Progenitor cell of endocrine pancreas (in vitro differentiated cells): ENCODE results near the gene TMPRSS6. TPM values are rescaled to one million over a fixed set of nuclear protein-coding genes. Genes with fewer than 3 reads are reported as not detected.
A peak's percentile ranks its signal among the peaks of the same experiment; 100 is the strongest.

Experiments used
- DNase-seq: peaks from one replicate; pipeline ENCODE4 v3.0.0; 2021; ENCODE audit warnings: low spot score; ENCODE audit not compliant: unreplicated experiment
- H3K27ac Mint-ChIP-seq: 2 replicates; pipeline ENCODE4 v1.8.0; 2021; ENCODE audit warnings: mild to moderate bottlenecking, moderate library complexity, mixed read lengths
- H3K27me3 Mint-ChIP-seq: 2 replicates; pipeline ENCODE4 v1.8.0; 2021; ENCODE audit warnings: mixed read lengths
- H3K36me3 Mint-ChIP-seq: 2 replicates; pipeline ENCODE4 v1.8.0; 2022; ENCODE audit warnings: mixed read lengths; ENCODE audit not compliant: insufficient read depth
- H3K4me1 Mint-ChIP-seq: 2 replicates; pipeline ENCODE4 v1.8.0; 2021; ENCODE audit warnings: low read depth, mixed read lengths
- H3K4me3 Mint-ChIP-seq: 2 replicates; pipeline ENCODE4 v1.8.0; 2021; ENCODE audit warnings: low read depth, mild to moderate bottlenecking, moderate library complexity, mixed read lengths
- H3K9me3 Mint-ChIP-seq: 2 replicates; pipeline ENCODE4 v1.8.0; 2021; ENCODE audit warnings: low read depth, mixed read lengths
- CTCF ChIP-seq: fragments of 200-600 bp; sonication (generic); IDR thresholded peaks from one replicate; pipeline ENCODE4 v1.5.0; 2021; ENCODE audit warnings: antibody characterized with exemption, mild to moderate bottlenecking; ENCODE audit not compliant: unreplicated experiment
- total RNA-seq: library from RNA; stranded (reverse); gene quantifications from 2 replicates; pipeline ENCODE4 v1.2.1, GENCODE V29; 2021

TMPRSS6 gene
- total RNA-seq, 1 donor from 2014 or later: 12.6 TPM

- Mint-ChIP-seq H3K36me3 (no peaks in the 10 kb centered on the region), H3K4me1 (peaks cover 4% of the 10 kb centered on the region), H3K27ac (no peak overlapping the region), H3K27me3 (peaks cover 22% of the 10 kb centered on the region), H3K4me3 (no peak overlapping the region), H3K9me3 (no peaks in the 10 kb centered on the region)
- TF ChIP-seq CTCF: no peak
- DNase-seq: no peak
These were observed 11.2 kb upstream of the TMPRSS6 start for GRCh38 chr22:37120569-37121340.

- Mint-ChIP-seq H3K36me3 (no peaks in the 10 kb centered on the region), H3K4me3 (no peak overlapping the region), H3K4me1 (peaks cover 4% of the 10 kb centered on the region), H3K27me3 (peaks cover 24% of the 10 kb centered on the region), H3K9me3 (no peaks in the 10 kb centered on the region), H3K27ac (no peak overlapping the region)
- no peak for TF ChIP-seq CTCF
- no peak for DNase-seq
These were observed 10.4 kb upstream of the TMPRSS6 start for GRCh38 chr22:37119872-37120271.

GRCh38 chr22:37118083-37118482, 8.6 kb upstream of the TMPRSS6 start:
- H3K27ac Mint-ChIP-seq: peak overlapping the region; percentile 27
- no peak for TF ChIP-seq CTCF
- H3K4me1 Mint-ChIP-seq: peaks cover 6% of the 10 kb centered on the region
- DNase-seq: no peak
- H3K4me3 Mint-ChIP-seq: no peak overlapping the region
- H3K9me3 Mint-ChIP-seq: no peaks in the 10 kb centered on the region
- peaks cover 25% of the 10 kb centered on the region for H3K27me3 Mint-ChIP-seq
- H3K36me3 Mint-ChIP-seq: no peaks in the 10 kb centered on the region

GRCh38 chr22:37117092-37117491, 7.6 kb upstream of the TMPRSS6 start:
- Mint-ChIP-seq H3K27ac (no peak overlapping the region), H3K4me1 (peaks cover 10% of the 10 kb centered on the region), H3K4me3 (no peak overlapping the region), H3K9me3 (no peaks in the 10 kb centered on the region), H3K36me3 (no peaks in the 10 kb centered on the region), H3K27me3 (peaks cover 17% of the 10 kb centered on the region)
- DNase-seq: no peak
- no peak for TF ChIP-seq CTCF

- peaks cover 12% of the 10 kb centered on the region for H3K27me3 Mint-ChIP-seq
- DNase-seq: no peak
- TF ChIP-seq CTCF: no peak
- no peak overlapping the region for H3K27ac Mint-ChIP-seq
- H3K36me3 Mint-ChIP-seq: no peaks in the 10 kb centered on the region
- H3K9me3 Mint-ChIP-seq: no peaks in the 10 kb centered on the region
- H3K4me3 Mint-ChIP-seq: no peak overlapping the region
- peaks cover 14% of the 10 kb centered on the region for H3K4me1 Mint-ChIP-seq
These were observed 5.5 kb upstream of the TMPRSS6 start for GRCh38 chr22:37115032-37115431.
